ENCODE results near the gene SUPT6H. TPM values are rescaled to one million over a fixed set of nuclear protein-coding genes. Genes with fewer than 3 reads are reported as not detected.

SUPT6H gene
- polyA plus RNA-seq, 1 experiment: 37.1 TPM

DNA sequence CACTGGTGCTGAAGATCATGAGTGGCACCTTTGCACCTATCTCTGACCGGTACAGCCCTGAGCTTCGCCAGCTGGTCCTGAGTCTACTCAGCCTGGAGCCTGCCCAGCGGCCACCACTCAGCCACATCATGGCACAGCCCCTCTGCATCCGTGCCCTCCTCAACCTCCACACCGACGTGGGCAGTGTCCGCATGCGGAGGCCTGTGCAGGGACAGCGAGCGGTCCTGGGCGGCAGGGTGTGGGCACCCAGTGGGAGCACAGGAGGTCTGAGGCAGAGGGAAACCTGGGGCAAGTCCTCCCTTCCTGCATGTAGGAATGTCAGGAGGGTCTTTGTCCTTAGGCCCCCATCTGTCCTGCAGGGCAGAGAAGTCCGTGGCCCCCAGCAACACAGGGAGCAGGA, 75.3 kb downstream of the SUPT6H start:
- CTCF ChIA-PET: no interaction called here
- DNase-seq (ENCODE audit: low read depth): no peak
- no peak overlapping the region for H3K4me3 ChIP-seq (ENCODE audit: low read depth, low read length)
- TF ChIP-seq, protein P1, sequence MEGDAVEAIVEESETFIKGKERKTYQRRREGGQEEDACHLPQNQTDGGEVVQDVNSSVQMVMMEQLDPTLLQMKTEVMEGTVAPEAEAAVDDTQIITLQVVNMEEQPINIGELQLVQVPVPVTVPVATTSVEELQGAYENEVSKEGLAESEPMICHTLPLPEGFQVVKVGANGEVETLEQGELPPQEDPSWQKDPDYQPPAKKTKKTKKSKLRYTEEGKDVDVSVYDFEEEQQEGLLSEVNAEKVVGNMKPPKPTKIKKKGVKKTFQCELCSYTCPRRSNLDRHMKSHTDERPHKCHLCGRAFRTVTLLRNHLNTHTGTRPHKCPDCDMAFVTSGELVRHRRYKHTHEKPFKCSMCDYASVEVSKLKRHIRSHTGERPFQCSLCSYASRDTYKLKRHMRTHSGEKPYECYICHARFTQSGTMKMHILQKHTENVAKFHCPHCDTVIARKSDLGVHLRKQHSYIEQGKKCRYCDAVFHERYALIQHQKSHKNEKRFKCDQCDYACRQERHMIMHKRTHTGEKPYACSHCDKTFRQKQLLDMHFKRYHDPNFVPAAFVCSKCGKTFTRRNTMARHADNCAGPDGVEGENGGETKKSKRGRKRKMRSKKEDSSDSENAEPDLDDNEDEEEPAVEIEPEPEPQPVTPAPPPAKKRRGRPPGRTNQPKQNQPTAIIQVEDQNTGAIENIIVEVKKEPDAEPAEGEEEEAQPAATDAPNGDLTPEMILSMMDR (IDR thresholded peaks at IDR 0.05; ENCODE audit: insufficient read depth, low read depth, low read length): no peak
- no peaks in the 10 kb centered on the region for H3K27me3 ChIP-seq (ENCODE audit: control insufficient read depth, insufficient read depth, low read length)
- no peaks in the 10 kb centered on the region for H3K36me3 ChIP-seq (ENCODE audit: control insufficient read depth, insufficient read depth, low read length)
- POLR2A ChIA-PET: no interaction called here

DNA sequence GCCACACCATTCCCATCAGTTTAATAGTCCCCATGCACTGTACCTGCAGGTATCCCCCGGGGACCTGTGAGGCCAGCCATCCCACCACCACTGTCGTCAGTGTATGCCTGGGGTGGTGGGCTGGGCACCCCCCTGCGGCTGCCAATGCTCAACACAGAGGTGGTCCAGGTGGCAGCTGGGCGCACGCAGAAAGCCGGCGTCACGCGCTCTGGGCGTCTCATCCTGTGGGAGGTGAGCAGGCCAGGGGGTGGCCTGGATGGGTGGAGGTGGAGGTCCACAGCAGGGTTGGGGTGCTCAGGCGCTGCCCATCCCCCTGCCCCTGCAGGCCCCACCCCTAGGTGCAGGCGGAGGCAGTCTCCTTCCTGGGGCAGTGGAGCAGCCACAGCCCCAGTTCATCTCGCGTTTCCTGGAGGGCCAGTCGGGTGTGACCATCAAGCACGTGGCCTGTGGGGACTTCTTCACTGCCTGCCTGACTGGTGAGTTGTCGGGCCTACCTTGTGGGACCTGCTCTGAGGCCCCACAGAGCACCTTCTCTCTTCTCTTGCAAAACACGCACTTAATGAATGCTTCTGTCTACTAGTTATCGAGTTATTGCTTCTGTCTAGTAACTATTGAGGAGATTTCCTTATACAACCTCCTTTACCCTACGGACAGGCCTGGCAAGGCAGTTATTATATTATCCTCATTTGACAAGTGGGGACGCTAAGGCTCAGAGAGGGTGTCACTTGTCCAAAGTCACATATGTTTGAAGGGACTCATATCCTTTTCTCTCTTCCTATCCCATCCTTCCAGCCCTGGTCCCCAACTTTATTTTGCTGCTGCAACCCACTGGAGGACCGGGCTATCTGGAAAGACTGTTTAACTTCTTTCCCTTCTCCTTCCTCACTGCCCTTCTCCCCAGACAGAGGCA, 76.0 kb downstream of the SUPT6H start:
- TF ChIP-seq, protein P1 (IDR thresholded peaks at IDR 0.05; ENCODE audit: insufficient read depth, low read depth, low read length): no peak
- ChIA-PET POLR2A (no interaction called here), CTCF (no interaction called here)
- no peak overlapping the region for H3K4me3 ChIP-seq (ENCODE audit: low read depth, low read length)
- DNase-seq (ENCODE audit: low read depth): no peak
- H3K27me3 ChIP-seq (ENCODE audit: control insufficient read depth, insufficient read depth, low read length): no peaks in the 10 kb centered on the region
- H3K36me3 ChIP-seq (ENCODE audit: control insufficient read depth, insufficient read depth, low read length): no peaks in the 10 kb centered on the region

DNA sequence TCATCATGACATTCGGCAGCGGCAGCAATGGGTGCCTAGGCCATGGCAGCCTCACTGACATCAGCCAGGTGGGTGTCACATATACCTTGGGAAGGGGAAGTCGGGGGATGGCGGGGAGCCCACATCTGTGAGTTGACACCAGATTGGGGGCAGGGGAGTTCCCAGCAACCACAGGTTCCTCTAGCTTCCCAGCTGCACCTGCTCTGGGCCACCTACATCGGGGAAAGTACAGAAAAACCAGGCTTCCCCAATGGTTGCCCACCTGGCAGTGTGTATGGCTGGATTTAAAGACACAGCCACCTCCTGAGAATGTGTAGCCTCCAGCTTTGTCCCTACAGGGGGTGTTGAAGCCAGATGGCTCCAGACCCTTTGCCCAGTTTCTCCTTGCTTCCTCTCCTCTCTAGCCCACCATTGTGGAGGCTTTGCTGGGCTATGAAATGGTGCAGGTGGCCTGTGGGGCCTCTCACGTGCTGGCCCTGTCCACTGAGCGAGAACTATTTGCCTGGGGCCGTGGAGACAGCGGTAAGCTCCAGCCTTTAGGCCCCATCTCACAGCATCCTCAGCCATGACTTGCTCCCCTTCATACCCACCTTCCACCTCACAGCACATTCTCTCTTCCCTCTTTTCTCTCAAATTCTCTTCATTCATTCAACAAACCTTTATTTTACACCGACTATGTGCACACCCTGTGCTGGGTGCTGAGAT, 76.8 kb downstream of the SUPT6H start:
- ChIA-PET POLR2A (no interaction called here), CTCF (interaction anchor here (18.7 kb wide), 1 partner anchor 10 kb away, joined by 416 read pairs; the partner anchor contains the start of genes NEK8 and TLCD1)
- Histone ChIP-seq H3K36me3 (ENCODE audit: control insufficient read depth, insufficient read depth, low read length) (no peaks in the 10 kb centered on the region), H3K27me3 (ENCODE audit: control insufficient read depth, insufficient read depth, low read length) (no peaks in the 10 kb centered on the region), H3K4me3 (ENCODE audit: low read depth, low read length) (no peak overlapping the region)
- no peak for DNase-seq (ENCODE audit: low read depth)
- TF ChIP-seq, protein P1 (IDR thresholded peaks at IDR 0.05; ENCODE audit: insufficient read depth, low read depth, low read length): no peak

DNA sequence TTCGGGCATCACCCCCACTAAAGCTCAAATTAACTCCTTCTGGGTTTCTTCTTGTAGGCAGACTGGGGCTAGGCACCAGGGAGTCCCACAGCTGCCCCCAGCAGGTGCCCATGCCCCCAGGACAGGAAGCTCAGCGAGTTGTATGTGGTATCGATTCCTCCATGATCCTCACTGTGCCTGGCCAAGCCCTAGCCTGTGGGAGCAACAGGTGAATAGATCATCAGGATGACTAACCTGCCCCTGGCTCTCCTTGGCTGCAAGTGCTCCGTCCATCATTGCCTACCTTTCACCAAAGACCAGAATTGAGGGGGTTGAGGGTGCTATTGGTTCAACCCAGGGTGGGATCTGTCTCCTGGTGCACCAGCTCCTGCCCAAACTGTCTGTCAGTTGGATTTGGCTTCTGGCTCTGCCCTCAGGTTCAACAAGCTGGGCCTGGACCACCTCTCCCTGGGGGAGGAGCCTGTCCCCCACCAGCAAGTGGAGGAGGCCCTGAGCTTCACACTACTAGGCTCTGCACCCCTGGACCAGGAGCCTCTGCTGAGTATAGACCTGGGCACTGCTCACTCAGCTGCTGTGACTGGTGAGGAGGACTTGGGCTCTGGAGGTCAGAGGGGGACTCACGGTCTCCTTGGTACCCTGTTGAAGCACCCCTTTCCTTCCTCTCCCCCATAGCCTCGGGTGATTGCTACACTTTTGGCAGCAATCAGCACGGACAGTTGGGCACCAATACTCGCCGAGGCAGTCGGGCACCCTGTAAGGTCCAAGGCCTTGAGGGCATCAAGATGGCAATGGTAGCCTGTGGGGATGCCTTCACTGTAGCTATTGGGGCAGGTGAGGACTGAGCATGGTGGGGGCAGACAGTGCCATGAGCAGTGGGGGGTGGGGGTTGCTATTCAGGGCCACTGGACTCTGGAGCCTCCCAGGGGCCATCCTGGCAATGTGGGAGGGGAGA, 78.7 kb downstream of the SUPT6H start:
- POLR2A ChIA-PET: no interaction called here
- Histone ChIP-seq H3K36me3 (ENCODE audit: control insufficient read depth, insufficient read depth, low read length) (no peaks in the 10 kb centered on the region), H3K27me3 (ENCODE audit: control insufficient read depth, insufficient read depth, low read length) (no peaks in the 10 kb centered on the region), H3K4me3 (ENCODE audit: low read depth, low read length) (no peak overlapping the region)
- CTCF ChIA-PET: interaction anchor here (0.6 to 18.7 kb wide), 2 partner anchors 12 to 199 kb away, joined by 3 to 416 read pairs; partner anchors contain the start of genes NEK8 and TLCD1
- DNase-seq (ENCODE audit: low read depth): no peak
- TF ChIP-seq, protein P1 (IDR thresholded peaks at IDR 0.05; ENCODE audit: insufficient read depth, low read depth, low read length): no peak
